Endothelial cell of umbilical vein (primary cell): ENCODE results near the gene DGKI. TPM values are rescaled to one million over a fixed set of nuclear protein-coding genes. Genes with fewer than 3 reads are reported as not detected.

Experiments
- BruUV-seq: library from RNA; stranded (reverse); fragments of 400-500 nt; replicated peaks from 2 replicates; lab custom pipeline; 2021; lab: Mats Ljungman, UMichigan
- CTCF ChIA-PET: fragments of 300-600, 350-600 bp; sonication (Branson Sonifier 250); formaldehyde crosslinking; loops from one replicate; lab custom pipeline; 2021; ENCODE audit warnings: antibody characterized with exemption, inconsistent platforms; lab: Charles Lee
- POLR2A ChIA-PET: fragments of 300-600, 350-600 bp; sonication (Branson Sonifier 250); formaldehyde crosslinking; loops from one replicate; lab custom pipeline; 2021; ENCODE audit warnings: antibody characterized with exemption, inconsistent platforms; lab: Charles Lee
- DNase-seq: peaks from one replicate; pipeline ENCODE4 v3.0.0-alpha.2; 2011; ENCODE audit warnings: low read depth, low spot score
- FAIRE-seq: peaks from 2 replicates; lab custom pipeline; 2011; peaks lifted over from hg19 to GRCh38; lab: Jason Lieb, UNC
- H2AFZ ChIP-seq: 2 replicates; pipeline ENCODE4 v1.6.0; 2012; ENCODE audit warnings: low read depth, low read length, control low read depth, inconsistent platforms
- H3K27ac ChIP-seq: 2 replicates; pipeline ENCODE4 v1.5.1; 2011; ENCODE audit warnings: low read depth, mild to moderate bottlenecking, control low read depth, low read length, moderate library complexity; ENCODE audit not compliant: insufficient read depth
- H3K27me3 ChIP-seq, 2 experiments: 2 replicates each; pipeline versions ENCODE4 v1.6.0 to v1.6.1; 2011; ENCODE audit warnings: low read length in 2 of 2, mixed read lengths in 1 of 2; ENCODE audit not compliant: control insufficient read depth in 2 of 2, insufficient read depth in 2 of 2
- H3K36me3 ChIP-seq, 2 experiments: 2 replicates in 1 of 2; 3 replicates in 1 of 2; pipeline ENCODE4 v1.5.1; 2011; ENCODE audit warnings: low read length in 2 of 2, mild to moderate bottlenecking in 1 of 2, moderate library complexity in 1 of 2; ENCODE audit not compliant: control insufficient read depth in 2 of 2, insufficient read depth in 2 of 2; ENCODE audit errors: extremely low read depth in 1 of 2
- H3K4me1 ChIP-seq: 3 replicates; pipeline ENCODE4 v1.5.1; 2011; ENCODE audit warnings: mild to moderate bottlenecking, low read length; ENCODE audit not compliant: control insufficient read depth, insufficient read depth; ENCODE audit errors: extremely low read depth
- H3K4me2 ChIP-seq: 2 replicates; pipeline ENCODE4 v1.6.1; 2011; ENCODE audit warnings: low read length, control low read depth, mixed read lengths; ENCODE audit not compliant: insufficient read depth
- H3K4me3 ChIP-seq, 3 experiments: fragments of 200-600 bp in 1 of 3; sonication (generic), shearing (Covaris generic) in 1 of 3; replicated peaks in 1 of 3; 2 replicates each; pipeline ENCODE4 v1.5.1; 2011 to 2016; ENCODE audit warnings: control low read depth in 3 of 3, low read length in 3 of 3, mild to moderate bottlenecking in 2 of 3, inconsistent platforms in 1 of 3, low read depth in 1 of 3, moderate library complexity in 1 of 3; ENCODE audit not compliant: insufficient read depth in 1 of 3
- H3K79me2 ChIP-seq: 2 replicates; pipeline ENCODE4 v1.6.0; 2012; ENCODE audit warnings: low read length, inconsistent platforms; ENCODE audit not compliant: control insufficient read depth, insufficient read depth
- H3K9ac ChIP-seq: replicated peaks from 2 replicates; pipeline ENCODE3; 2011; ENCODE audit warnings: low read length, control low read depth; ENCODE audit not compliant: insufficient read depth; ENCODE audit errors: extremely low read depth
- H3K9me1 ChIP-seq: replicated peaks from 3 replicates; pipeline ENCODE4 v1.6.0; 2011; ENCODE audit warnings: mild to moderate bottlenecking, low read length; ENCODE audit not compliant: control insufficient read depth, insufficient read depth; ENCODE audit errors: extremely low read depth
- H3K9me3 ChIP-seq: replicated peaks from 2 replicates; pipeline ENCODE4 v1.5.1; 2012; ENCODE audit warnings: low read length, inconsistent platforms; ENCODE audit not compliant: control insufficient read depth, insufficient read depth
- H4K20me1 ChIP-seq: replicated peaks from 2 replicates; pipeline ENCODE3; 2011; ENCODE audit warnings: mild to moderate bottlenecking, low read length; ENCODE audit not compliant: control insufficient read depth, insufficient read depth; ENCODE audit errors: extremely low read depth
- EZH2 ChIP-seq: IDR thresholded peaks from 2 replicates; pipeline ENCODE4 v1.6.1; 2012; ENCODE audit warnings: borderline replicate concordance, low read depth, mild to moderate bottlenecking, moderate library complexity, low read length, inconsistent platforms; ENCODE audit not compliant: severe bottlenecking
- FOS ChIP-seq: IDR thresholded peaks from 2 replicates; pipeline ENCODE4 v1.6.1; 2011; ENCODE audit warnings: mild to moderate bottlenecking, low read length, moderate library complexity, borderline replicate concordance; ENCODE audit not compliant: insufficient read depth
- GATA2 ChIP-seq: IDR thresholded peaks from 2 replicates; pipeline ENCODE4 v1.7.0; 2011; ENCODE audit warnings: low read depth, mild to moderate bottlenecking, moderate library complexity, mixed read lengths, low read length; ENCODE audit not compliant: insufficient read length, insufficient read depth
- JUN ChIP-seq: IDR thresholded peaks from 2 replicates; pipeline ENCODE4 v1.6.1; 2011; ENCODE audit warnings: borderline replicate concordance, low read depth; ENCODE audit not compliant: insufficient read length, insufficient read depth
- MYC ChIP-seq: IDR thresholded peaks from one replicate; pipeline ENCODE4 v1.6.1; 2011; ENCODE audit warnings: mild to moderate bottlenecking, low read depth, low read length
- POLR2A ChIP-seq: IDR thresholded peaks from 2 replicates; pipeline ENCODE4 v1.6.1; 2012; ENCODE audit warnings: low read depth, mild to moderate bottlenecking, control low read depth, low read length
- POLR2AphosphoS5 ChIP-seq: IDR thresholded peaks from 2 replicates; pipeline ENCODE4 v1.6.1; 2012; ENCODE audit warnings: low read depth, mild to moderate bottlenecking, control low read depth, low read length, moderate library complexity; ENCODE audit not compliant: insufficient read depth
- dilution Hi-C: fragments of 300-500 bp; cut with MboI; formaldehyde crosslinking; loops from one replicate; pipeline ENCODE4 v1.15.0; 2019; ENCODE audit warnings: low sequenced_read_pairs; ENCODE audit not compliant: extremely low pct_ligation_motif_present
- intact Hi-C: fragments of 100-400 bp; cut with micrococcal nuclease; formaldehyde crosslinking; loops from one replicate; pipeline ENCODE4 v1.10.0; 2022
- polyA plus RNA-seq, 4 experiments: library from polyadenylated mRNA; depleted of rRNA in 3 of 4; stranded (reverse) in 3 of 4; unstranded in 1 of 4; fragments of >200 nt; gene quantifications; 2 replicates each; pipeline versions ENCODE4 v1.2.1 to v1.2.3, GENCODE V29; 2011 to 2012; ENCODE audit warnings: missing spikeins in 1 of 4
- total RNA-seq: library from RNA; stranded (reverse); gene quantifications from 2 replicates; pipeline ENCODE4 v1.2.3, GENCODE V29; 2021
- TF ChIP-seq, protein P1 (sequence below), 2 donors: IDR thresholded peaks; 1 replicate in 1 of 2; 2 replicates in 1 of 2; pipeline ENCODE4 v1.5.1; 2011; ENCODE audit warnings: low read length in 2 of 2, mild to moderate bottlenecking in 2 of 2, moderate library complexity in 2 of 2, control low read depth in 1 of 2, inconsistent platforms in 1 of 2, low read depth in 1 of 2; ENCODE audit not compliant: insufficient read depth in 1 of 2; ENCODE audit errors: extremely low read depth in 1 of 2
- TF ChIP-seq, protein P2 (sequence below): IDR thresholded peaks from 2 replicates; pipeline ENCODE4 v1.6.1; 2011; ENCODE audit not compliant: insufficient read depth, insufficient read length

DGKI gene
- total and polyA plus RNA-seq, 2 donors (not counting 3 experiments of a cell fraction or from before 2014, with no cell fraction given) = 0.11 to 0.51 TPM

DNA sequence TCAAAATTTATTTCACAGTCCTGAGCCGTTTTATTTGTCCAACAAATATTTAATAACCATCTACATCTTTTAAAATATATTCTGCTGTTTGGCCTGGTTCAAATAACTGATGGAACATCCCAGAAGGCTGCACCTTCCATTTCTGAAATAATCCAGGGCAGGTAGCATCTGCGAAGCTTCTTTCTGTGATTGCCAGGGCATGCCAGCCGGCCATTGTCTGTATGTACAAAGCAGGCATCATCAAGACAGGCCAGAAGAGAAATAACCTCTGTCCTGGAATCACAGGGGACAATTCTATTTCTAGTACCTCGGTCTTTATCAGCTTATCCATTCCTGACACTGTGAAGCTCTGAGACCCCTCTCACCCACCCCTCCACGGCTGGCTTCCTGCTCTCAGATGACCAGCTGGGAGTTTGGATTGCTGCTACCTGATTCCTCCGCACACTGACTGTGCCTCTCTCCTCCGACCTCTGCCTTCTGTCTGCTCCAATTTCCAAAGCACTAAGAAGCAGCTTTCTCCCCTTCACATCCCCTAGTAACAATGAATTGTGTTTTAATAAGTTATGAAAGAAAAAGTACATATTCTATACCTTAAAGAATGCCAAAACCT lies 8.0 kb downstream of the DGKI start:
- no peak overlapping the region for H3K4me3 ChIP-seq
- no peaks in the 10 kb centered on the region for H3K4me1 ChIP-seq
- no peaks in the 10 kb centered on the region for H4K20me1 ChIP-seq
- H3K9ac ChIP-seq = no peak overlapping the region
- FAIRE-seq = no peak
- no peak overlapping the region for H3K27ac ChIP-seq
- no peaks in the 10 kb centered on the region for H3K9me3 ChIP-seq
- ChIA-PET POLR2A (no interaction called here), CTCF (no interaction called here)
- H3K27me3 ChIP-seq = no peaks in the 10 kb centered on the region
- H3K9me1 ChIP-seq = no peaks in the 10 kb centered on the region
- TF ChIP-seq EZH2 (no peak), GATA2 (no peak), MYC (no peak), FOS (no peak), JUN (no peak), POLR2AphosphoS5 (no peak), POLR2A (no peak)
- TF ChIP-seq, protein P1, sequence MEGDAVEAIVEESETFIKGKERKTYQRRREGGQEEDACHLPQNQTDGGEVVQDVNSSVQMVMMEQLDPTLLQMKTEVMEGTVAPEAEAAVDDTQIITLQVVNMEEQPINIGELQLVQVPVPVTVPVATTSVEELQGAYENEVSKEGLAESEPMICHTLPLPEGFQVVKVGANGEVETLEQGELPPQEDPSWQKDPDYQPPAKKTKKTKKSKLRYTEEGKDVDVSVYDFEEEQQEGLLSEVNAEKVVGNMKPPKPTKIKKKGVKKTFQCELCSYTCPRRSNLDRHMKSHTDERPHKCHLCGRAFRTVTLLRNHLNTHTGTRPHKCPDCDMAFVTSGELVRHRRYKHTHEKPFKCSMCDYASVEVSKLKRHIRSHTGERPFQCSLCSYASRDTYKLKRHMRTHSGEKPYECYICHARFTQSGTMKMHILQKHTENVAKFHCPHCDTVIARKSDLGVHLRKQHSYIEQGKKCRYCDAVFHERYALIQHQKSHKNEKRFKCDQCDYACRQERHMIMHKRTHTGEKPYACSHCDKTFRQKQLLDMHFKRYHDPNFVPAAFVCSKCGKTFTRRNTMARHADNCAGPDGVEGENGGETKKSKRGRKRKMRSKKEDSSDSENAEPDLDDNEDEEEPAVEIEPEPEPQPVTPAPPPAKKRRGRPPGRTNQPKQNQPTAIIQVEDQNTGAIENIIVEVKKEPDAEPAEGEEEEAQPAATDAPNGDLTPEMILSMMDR (IDR thresholded peaks at IDR 0.05; ENCODE audit: extremely low read depth in 1 of 2, insufficient read depth in 1 of 2, low read depth in 1 of 2, low read length in 2 of 2) = no peak
- TF ChIP-seq, protein P2, sequence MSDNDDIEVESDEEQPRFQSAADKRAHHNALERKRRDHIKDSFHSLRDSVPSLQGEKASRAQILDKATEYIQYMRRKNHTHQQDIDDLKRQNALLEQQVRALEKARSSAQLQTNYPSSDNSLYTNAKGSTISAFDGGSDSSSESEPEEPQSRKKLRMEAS = no peak
- H2AFZ ChIP-seq = no peak overlapping the region
- no peak for DNase-seq
- H3K79me2 ChIP-seq = no peaks in the 10 kb centered on the region
- H3K36me3 ChIP-seq = no peaks in the 10 kb centered on the region
- H3K4me2 ChIP-seq = no peak overlapping the region
- dilution Hi-C loops = no loop called here
- intact Hi-C loops = no loop called here
- BruUV-seq = no TSS peak
